Esophagus muscularis mucosa (tissue), 4 donors: ENCODE data around the gene ACER1.

Experiments used
- EP300 ChIP-seq: sonication (generic); formaldehyde crosslinking; IDR thresholded peaks from one replicate; pipeline ENCODE4 v1.6.1; 2017; ENCODE audit warnings: antibody characterized with exemption
- POLR2A ChIP-seq: fragments of 450-650 bp; IDR thresholded peaks from one replicate; pipeline ENCODE4 v1.6.1; 2017; ENCODE audit warnings: antibody characterized with exemption, moderate library complexity, mild to moderate bottlenecking, low read depth
- POLR2AphosphoS5 ChIP-seq, 2 donors: sonication (generic); formaldehyde crosslinking; IDR thresholded peaks; one replicate each; pipeline ENCODE4 v1.6.1; 2017; ENCODE audit warnings: antibody characterized with exemption in 2 of 2
- TF ChIP-seq, protein P1 (sequence below), 3 experiments: fragments of 200-600 bp in 2 of 3; fragments of 450-650 bp in 1 of 3; sonication (generic) in 2 of 3; IDR thresholded peaks; one replicate each; pipeline ENCODE4 v1.5.1; 2017 to 2019; ENCODE audit warnings: antibody characterized with exemption in 3 of 3, mild to moderate bottlenecking in 2 of 3, moderate library complexity in 1 of 3

DNA sequence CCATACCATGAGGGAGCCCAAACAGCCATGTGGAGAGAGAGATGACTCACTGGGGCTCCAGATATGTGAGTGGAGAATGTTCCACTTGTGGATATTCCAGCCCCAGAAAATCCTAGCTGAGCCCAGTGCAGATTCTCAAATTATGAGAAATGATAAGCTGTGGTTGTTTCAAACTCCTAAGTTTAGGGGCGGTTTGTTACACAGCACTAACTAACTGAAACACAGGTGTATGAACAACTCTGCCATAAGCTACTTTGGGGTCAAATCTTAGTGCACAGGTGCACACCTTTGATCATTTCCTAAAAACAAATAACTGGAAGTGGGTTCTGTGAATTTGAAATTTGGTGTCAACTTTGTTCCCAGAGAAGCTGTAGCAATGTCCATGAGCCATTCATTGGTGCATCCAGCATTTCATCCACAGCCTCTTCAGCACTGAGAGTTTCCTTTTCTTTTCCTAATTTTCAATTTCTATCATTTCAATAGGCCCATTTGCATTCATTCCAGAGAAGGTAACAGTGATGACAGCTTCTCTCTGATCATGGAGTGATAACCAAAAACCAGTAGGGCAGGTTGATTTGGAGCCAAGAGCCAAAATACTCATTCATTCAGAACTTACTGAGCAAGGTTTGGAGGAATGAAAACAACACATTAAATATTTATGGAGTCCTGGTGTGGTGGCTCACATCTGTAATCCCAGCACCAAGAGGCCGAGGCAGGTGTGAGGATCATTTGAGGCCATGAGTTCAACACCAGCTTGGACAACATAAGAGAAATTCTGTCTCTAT lies 19.2 kb upstream of the ACER1 start:
- no peak for TF ChIP-seq POLR2A
- TF ChIP-seq, protein P1, sequence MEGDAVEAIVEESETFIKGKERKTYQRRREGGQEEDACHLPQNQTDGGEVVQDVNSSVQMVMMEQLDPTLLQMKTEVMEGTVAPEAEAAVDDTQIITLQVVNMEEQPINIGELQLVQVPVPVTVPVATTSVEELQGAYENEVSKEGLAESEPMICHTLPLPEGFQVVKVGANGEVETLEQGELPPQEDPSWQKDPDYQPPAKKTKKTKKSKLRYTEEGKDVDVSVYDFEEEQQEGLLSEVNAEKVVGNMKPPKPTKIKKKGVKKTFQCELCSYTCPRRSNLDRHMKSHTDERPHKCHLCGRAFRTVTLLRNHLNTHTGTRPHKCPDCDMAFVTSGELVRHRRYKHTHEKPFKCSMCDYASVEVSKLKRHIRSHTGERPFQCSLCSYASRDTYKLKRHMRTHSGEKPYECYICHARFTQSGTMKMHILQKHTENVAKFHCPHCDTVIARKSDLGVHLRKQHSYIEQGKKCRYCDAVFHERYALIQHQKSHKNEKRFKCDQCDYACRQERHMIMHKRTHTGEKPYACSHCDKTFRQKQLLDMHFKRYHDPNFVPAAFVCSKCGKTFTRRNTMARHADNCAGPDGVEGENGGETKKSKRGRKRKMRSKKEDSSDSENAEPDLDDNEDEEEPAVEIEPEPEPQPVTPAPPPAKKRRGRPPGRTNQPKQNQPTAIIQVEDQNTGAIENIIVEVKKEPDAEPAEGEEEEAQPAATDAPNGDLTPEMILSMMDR (IDR thresholded peaks at IDR 0.05), result no peak
- TF ChIP-seq POLR2AphosphoS5 (IDR thresholded peaks at IDR 0.05), result no peak
- TF ChIP-seq EP300, result no peak
